ENCODE measurements around the gene MBTPS1. TPM values are rescaled to one million over a fixed set of nuclear protein-coding genes. Genes with fewer than 3 reads are reported as not detected.

The MBTPS1 gene
- total RNA-seq, 1 donor from 2014 or later: 66.1 TPM

DNA sequence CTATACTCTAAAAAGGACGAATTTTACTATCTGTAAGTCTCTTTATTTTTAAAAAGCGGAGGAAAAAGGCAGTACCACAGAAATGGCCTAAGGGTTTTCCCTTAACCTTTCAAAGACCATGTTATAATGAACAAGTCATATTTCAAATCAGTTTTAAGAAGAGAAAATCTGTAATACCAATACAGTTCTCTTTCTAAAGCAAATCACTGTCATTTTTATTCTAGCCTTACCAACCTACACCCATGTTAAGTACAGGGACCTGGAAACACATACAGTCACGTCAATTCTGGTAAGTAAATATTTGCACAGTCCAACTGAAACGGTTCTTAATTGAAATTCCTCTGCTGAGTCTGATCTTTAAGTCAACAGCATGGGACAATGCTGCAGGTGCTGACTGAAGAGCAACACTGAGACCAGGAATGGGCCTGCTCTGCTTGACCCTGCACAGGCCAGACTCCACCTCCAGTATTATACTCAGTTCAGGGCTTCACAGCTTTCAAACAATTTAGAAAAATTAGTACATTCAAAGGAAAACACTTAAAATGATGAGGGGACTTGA lies 20.2 kb downstream of the MBTPS1 start:
- no peak for DNase-seq

- DNase-seq: no peak
These were observed 21.3 kb downstream of the MBTPS1 start for GRCh38 chr16:84095466-84095865.

DNA sequence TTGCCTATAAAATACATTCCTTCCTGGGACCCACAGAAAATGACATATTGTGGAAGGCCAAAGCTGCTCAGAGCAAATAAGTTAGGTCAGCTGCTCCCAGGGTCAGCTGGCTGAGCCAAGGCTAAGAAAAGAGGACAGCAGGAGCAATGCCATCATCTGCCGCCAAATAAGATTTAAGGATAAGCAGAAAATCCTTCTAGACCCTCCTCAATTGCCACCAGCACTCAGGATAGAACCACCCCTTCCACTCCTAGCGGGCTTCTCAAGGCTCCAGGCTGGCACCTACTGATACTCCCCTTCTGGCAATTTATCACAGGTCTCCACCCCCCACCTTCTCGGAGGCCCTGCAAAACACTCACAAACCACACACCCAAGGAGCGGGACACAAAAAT lies 22.9 kb downstream of the MBTPS1 start:
- no peak for DNase-seq

- no peak for DNase-seq
These were observed 23.4 kb downstream of the MBTPS1 start for GRCh38 chr16:84093120-84093878.

GRCh38 chr16:84091460-84091859 lies 25.3 kb downstream of the MBTPS1 start:
- no peak for DNase-seq

GRCh38 chr16:84090211-84090610 lies 26.5 kb downstream of the MBTPS1 start:
- DNase-seq: no peak

DNA sequence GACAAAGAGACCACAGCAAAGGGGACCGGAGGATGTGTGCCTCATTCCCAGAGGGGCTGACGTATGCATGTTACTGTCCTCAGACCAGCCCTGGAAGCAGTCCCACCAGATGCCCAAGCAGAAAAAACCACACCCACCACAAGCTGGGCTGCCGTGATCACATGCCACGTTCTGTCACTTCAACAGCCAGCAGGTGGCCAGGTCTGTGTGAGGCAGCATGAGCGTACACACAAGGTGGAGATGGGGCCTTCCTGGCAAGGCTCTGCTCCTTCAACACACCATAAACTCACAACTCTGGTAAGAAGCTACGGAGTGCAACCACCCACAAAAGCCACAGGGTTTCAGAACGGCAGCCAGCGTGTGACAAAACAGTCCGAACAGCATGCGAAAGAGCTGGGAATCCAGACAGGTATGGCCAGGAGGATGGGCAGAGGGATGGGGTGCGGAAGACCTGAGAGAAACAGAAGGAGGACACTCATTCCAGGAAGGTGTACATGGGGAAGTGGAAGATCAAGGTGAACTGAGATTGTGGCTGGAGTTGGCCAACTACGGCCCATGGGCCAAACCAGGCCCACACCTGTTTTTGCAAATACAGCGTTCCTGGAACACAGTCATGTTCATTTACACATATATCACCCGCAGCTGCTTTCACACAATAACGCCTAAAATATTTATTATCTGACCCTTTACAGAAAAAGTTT lies 27.9 kb downstream of the MBTPS1 start:
- DNase-seq: no peak

- no peak for DNase-seq
These were observed 29.1 kb downstream of the MBTPS1 start for GRCh38 chr16:84087466-84088151.

- no peak for DNase-seq
These were observed 29.7 kb downstream of the MBTPS1 start for GRCh38 chr16:84087001-84087400.

- DNase-seq: no peak
These were observed 30.4 kb downstream of the MBTPS1 start for GRCh38 chr16:84086341-84086740.

DNA sequence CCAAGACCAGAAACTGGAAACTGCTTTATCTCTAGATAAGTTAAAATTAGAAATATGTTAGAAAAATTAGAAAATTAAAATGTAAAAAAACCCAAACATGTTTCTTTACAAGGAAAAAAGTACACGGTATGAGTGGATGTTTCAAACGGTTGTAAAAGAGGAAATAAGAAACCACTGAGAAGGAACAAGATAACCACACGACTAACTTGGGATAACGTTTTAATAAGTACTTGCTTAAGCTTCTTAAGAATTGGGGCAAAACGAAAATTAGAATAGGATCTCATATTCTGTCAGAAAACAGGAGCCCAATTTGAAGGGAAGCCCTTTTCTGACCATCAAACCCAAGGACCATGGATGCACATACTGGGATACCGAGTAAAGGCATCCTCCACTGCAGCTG lies 31.0 kb downstream of the MBTPS1 start:
- no peak for DNase-seq

DNA sequence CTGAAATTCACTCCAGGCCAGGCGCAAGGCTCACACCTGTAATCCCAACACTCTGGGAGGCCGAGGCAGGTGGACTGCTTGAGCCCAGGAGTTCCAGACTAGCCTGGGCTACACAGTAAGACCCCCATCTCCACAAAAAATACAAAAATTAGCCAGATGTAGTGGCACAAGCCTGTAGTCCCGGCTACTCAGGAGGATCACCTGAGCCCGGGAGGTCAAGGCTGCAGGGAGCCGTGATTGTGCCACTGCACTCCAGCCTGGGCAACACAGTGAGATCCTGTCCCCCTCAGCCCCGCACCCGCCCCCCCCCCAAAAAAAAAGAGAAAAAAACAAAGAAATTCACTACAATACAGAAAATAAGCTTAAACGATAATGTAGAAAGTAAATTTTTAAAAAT lies 31.5 kb downstream of the MBTPS1 start:
- DNase-seq: no peak

DNA sequence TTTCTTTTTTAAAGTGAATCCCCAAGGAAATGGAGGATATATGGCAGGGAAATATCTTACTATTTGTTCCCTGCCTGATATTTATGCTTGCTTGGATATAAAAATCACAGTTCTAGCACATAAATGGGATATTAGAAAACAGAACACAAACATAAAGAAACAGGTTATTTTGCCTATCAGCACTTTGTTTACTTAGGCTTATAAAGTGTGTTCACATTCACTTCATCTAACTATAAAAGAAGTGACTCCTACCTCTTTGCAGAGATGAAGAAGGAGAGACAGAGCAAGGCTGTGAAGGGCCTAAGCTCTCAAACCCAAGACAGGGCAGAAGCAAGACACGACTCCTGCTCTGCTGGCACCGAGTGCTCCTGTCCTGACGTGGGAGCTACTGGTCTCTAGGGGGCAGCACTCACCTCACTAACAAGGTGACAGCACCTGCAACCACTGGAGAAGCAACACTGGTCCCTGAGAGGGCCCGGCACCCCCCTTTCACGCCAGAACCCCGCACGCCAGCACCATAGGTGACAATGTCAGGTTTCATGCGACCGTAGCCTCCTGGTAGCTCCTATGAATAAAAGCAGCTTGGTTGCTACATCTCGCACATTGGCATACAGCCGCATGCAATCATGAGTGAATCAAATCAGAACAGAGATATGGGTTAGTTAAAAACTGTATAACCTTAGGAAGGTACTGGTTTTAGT lies 32.0 kb downstream of the MBTPS1 start:
- no peak for DNase-seq

DNA sequence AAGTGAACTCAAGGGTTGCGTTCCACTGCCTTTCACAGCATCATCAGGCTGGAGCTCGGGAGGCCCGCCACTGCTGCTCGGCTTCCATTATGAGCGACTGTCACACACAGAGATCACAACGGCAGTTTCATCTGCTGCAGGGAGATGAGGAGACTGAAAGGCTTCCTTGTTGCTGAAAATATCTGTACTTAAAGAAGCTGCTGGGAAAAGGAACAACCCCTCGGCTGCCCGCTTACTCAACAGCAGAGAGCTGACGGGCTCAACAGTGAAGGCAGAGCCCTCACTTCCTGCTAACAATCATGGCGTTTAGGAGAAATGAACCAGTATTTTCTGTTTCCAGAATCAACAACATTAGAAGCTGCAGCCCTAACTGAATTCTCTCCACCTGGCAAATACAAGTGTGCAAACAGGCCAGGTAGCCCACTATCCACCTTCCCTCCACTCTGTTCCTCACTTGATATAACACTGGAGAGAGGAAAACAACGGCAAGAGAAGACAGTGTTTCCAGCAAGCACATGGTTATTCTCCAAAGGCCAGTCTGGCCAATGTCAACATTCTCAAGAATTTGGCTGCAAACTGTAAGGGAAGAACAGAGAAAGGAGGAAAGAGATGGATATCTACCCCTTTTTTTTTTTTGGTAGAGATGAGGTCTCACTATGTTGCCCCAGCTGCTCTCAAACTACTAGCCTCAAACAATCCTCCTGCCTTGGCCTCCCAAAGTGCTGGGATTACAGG lies 33.7 kb downstream of the MBTPS1 start:
- DNase-seq: no peak

DNA sequence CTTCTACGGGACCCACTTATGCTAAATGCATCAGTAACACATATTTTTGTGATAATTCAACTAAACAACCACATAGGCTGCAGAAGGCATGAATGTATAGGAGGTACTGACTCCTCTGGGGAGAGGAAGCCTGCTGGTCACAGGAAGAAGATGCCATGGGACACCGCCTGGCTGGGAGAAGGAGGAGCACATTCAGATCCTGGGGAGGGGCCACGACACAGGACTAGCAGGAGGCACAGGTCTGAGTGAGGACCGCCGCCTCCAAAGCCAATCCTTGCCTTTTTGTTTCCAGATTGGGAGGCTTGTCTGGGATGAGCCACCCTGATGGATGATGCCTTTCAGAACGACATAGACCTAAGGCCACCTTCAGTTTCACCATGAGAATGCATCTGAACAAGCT lies 34.6 kb downstream of the MBTPS1 start:
- no peak for DNase-seq

DNA sequence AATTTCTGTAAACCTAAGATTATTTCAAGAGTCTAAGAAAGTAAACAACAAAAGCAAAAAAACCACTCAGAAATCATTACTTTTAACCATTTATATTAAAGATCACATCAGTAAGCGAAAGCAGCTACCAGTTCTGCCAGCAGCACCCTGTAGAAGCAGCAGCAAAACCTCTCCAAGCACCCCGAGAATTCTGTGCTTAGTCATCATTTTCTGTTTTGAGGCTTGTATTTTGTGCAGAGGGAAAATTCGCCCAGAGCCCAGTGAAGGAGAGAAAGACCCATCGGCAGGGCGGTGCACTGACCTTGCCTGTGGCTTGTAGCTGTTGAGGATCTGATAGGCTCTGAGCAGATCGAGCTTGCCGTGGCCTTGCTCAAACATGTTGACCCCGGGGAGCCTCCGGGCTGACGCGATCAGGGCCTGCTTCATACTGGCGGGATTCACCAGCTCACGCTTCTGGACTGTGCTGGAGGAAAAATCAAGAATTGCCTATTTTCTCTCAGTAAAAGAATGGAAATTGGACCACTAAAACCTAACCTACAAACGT lies 35.2 kb downstream of the MBTPS1 start:
- no peak for DNase-seq

DNA sequence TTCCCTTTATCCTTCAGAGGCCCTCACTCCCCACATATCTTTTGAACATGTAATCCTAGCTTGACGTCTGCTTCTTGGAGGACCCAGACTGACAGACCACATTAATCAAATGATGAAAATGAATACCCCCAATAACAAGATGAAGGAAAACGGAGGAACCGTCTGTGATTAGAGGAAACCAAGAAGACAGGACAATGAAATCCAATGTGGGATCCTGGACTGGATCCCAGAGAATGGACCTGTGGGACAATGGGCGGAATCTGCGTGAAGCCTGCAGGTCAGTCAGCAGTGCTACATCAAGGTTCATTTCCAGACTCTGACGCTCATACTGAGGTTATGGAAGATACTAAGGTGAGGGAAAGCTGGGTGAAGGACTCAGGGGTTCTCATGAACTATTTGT lies 35.9 kb downstream of the MBTPS1 start:
- no peak for DNase-seq

DNA sequence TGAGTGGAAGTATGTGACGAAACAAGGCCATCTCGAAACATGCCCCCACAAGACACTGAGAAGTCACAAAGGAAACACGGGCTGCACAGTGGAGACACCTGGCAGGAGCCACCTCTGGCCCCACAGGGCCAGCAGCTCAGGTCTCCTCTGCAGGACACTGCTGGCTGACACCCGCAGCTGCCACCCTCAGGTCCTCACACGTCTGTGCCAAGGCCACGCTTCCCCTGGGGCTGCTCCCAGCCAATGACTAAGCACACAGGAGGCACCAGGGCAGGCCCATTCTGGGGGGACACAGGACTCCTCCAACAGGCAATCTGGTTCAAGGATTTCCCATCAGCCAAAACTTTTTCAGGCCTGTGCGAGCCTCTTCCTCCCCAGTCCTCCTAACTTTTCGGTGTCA lies 36.4 kb downstream of the MBTPS1 start:
- no peak for DNase-seq

GRCh38 chr16:84079664-84080063 lies 37.1 kb downstream of the MBTPS1 start:
- no peak for DNase-seq

DNA sequence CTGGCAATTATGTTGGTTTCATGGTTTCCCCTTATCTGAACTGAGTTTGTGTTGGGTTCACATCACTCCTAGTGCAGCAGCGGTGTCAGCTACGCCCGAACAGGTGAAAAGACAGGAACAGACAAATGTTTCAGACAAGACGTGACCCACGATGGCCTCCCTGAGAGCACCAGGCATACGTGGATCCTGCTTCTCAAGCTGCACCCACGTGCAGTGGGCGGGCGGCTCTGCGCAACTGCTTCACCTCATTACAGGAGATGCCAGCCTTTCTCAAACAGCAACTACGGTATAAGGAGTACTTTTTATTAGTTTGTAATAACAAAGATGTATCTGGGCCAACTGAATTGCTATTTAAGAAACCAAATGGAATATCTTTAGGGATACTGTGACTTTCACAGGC lies 41.4 kb downstream of the MBTPS1 start:
- DNase-seq: no peak

- no peak for DNase-seq
These were observed 42.0 kb downstream of the MBTPS1 start for GRCh38 chr16:84074721-84075120.

DNA sequence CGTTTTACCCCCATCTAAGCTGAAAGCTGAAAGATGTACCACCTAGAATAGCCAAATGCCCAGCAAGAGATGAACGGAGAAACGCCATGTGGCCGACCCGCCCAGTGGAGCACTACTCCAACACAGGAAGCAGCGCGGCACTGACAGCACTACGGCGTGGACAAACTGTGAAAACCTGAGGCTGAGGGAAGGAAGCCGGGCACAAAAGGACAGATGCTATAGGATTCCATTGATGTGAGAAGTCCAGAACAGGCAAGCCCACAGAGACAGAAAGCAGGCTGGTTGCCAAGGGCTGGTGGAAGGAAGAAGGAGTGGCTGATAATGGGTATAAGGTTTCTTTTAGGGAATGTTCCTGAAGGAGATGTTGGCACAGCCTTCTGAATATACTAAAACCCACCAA lies 44.7 kb downstream of the MBTPS1 start:
- DNase-seq: no peak

Measured in skin of body (tissue), 2 donors.